ENCODE measurements around the gene PMS2.
"Not testable (repeated sequence)": the region's sequence is repeated elsewhere in the genome, so short reads cannot be mapped to it uniquely, and the experiment has no call there.

The PMS2 gene

GRCh38 chr7:6015917-6016652 lies 7.2 kb upstream of the PMS2 start:
- DNase-seq, result no peak

- DNase-seq, result no peak
Observed at GRCh38 chr7:6012355-6013104, 3.7 kb upstream of the PMS2 start.

- DNase-seq, result no peak
Observed at GRCh38 chr7:6011541-6011940, 2.7 kb upstream of the PMS2 start.

GRCh38 chr7:6010370-6010769 lies 1.5 kb upstream of the PMS2 start:
- DNase-seq, result not testable (repeated sequence)

- DNase-seq, result not testable (repeated sequence)
Observed at GRCh38 chr7:6007835-6008590, 836 bp downstream of the PMS2 start.

- no peak for DNase-seq
Observed at GRCh38 chr7:6007386-6007785, 1.5 kb downstream of the PMS2 start.

GRCh38 chr7:5997210-5997808 lies 11.5 kb downstream of the PMS2 start:
- DNase-seq, result no peak

GRCh38 chr7:5987061-5987460 lies 21.8 kb downstream of the PMS2 start:
- DNase-seq, result not testable (repeated sequence)

- DNase-seq, result not testable (repeated sequence)
Observed at GRCh38 chr7:5979680-5980314, 29.1 kb downstream of the PMS2 start.

- DNase-seq, result not testable (repeated sequence)
Observed at GRCh38 chr7:5973580-5973979, 35.3 kb downstream of the PMS2 start.

- DNase-seq, result not testable (repeated sequence)
Observed at GRCh38 chr7:5970347-5970911, 38.4 kb downstream of the PMS2 start, which contains the start of gene RSPH10B. RSPH10B (minus strand) TSS chr7:5970689; CDS start chr7:5967116, 3,573 bp downstream.

- DNase-seq, result not testable (repeated sequence)
Observed at GRCh38 chr7:5963810-5964209, 45.0 kb downstream of the PMS2 start.

- not testable (repeated sequence) for DNase-seq
Observed at GRCh38 chr7:5963205-5963604, 45.6 kb downstream of the PMS2 start.

GRCh38 chr7:5934945-5935450 lies 73.9 kb downstream of the PMS2 start:
- DNase-seq, result not testable (repeated sequence)

- not testable (repeated sequence) for DNase-seq
Observed at GRCh38 chr7:5931905-5932644, 76.8 kb downstream of the PMS2 start.

GRCh38 chr7:5931250-5931649 lies 77.6 kb downstream of the PMS2 start:
- DNase-seq, result not testable (repeated sequence)

- not testable (repeated sequence) for DNase-seq
Observed at GRCh38 chr7:5930290-5930689, 78.6 kb downstream of the PMS2 start.

- DNase-seq, result not testable (repeated sequence)
Observed at GRCh38 chr7:5926263-5926870, 82.5 kb downstream of the PMS2 start.

- DNase-seq, result not testable (repeated sequence)
Observed at GRCh38 chr7:5924630-5925029, 84.2 kb downstream of the PMS2 start.

- DNase-seq, result not testable (repeated sequence)
Observed at GRCh38 chr7:5924180-5924579, 84.7 kb downstream of the PMS2 start.
